H54 (cell line): ENCODE results near the gene WDR72.

Experiments used
- DNase-seq: peaks from one replicate; pipeline ENCODE4 v3.0.0; 2011; ENCODE audit warnings: low spot score, mixed read lengths; ENCODE audit not compliant: insufficient read length
- FAIRE-seq: peaks from 3 replicates; lab custom pipeline; 2011; peaks lifted over from hg19 to GRCh38; lab: Jason Lieb, UNC
- POLR2A ChIP-seq: IDR thresholded peaks from 2 replicates; pipeline ENCODE4 v1.6.1; 2011; ENCODE audit warnings: low read depth, mild to moderate bottlenecking, low read length

Gene WDR72

DNA sequence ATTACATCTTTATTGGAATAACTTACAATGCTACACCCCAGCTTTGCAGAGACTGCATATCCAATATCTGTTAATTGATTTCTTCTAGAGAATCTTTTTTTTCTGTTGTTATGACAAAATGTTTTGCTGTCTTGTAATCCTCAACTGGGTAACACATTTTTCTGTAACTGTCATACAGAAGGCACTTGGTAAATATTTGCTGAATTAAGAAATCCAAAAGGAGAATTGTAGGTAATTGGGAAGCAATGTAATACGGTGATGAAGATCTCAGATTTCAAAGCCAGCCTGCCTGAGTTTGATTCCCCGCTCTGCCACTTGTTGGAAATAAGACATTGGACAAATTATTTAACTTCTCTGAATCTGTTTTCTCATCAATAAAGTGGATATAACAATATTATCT is 169.1 kb downstream of the WDR72 start:
- DNase-seq (no peak), FAIRE-seq (no peak)
- TF ChIP-seq POLR2A = no peak

DNA sequence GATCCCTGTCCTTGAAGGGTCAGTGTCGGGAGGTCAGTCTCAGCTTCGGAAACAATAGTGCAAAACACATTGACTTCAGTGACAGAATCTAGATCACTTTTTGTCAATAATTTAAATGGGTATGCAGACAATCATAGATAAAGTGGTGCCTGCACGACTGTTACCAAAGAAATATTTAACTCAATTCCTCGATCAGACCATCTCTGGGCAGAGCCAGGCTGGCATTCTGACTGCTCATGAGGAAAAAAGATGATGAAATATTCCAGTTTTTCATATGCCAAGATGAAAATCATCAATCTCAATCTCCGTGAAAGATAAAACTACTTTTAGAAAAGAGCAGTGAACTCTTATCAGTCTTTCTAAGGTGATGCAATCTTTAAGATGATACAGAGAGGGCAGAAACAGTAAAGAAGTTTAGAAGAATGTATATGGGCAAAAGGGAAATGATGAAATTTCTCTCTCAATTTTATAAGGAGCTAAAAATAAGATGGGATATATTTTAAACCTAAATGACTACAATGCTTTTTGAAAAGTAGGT is 169.9 kb downstream of the WDR72 start:
- DNase-seq = no peak
- TF ChIP-seq POLR2A = no peak
- no peak for FAIRE-seq

DNA sequence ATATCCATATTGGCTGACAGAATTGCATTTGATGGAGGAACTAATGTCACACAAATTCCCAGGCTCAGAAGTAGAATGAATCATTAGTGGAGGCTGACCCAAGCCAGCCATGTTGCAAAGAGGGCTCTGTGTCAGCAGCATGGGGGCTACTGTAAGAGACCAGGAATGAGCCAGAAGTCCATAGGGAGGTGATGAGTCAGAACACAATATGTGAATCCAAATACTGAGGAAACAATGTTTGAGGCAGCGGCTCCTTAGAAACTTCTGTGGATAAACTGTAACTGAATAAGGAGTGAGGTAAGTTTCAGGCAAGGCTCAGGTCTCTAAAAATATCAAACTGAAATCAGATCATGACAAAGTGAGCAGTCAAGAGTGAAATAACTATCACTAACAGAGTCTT is 170.7 kb downstream of the WDR72 start:
- FAIRE-seq (no peak), DNase-seq (peak; percentile 2)
- TF ChIP-seq POLR2A = no peak

DNA sequence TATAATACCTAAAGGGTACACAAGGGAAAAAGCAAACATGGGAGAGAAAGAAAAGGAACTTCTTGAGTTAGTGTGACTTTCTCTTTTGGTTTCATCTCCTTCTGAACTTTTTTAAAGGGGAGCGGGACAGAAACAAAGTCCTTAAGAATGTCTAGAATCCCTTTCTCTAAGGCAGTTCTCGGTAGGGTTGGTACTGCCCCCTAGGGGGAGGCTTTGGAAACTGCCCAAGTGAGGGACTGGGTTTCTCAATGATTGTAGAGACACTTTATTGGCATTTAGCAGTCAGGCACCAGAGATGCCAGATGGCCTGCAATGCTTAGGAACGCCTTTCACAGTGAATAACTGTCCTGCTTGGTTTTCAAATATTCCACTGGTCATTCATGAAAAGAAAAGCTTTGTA is 172.7 kb downstream of the WDR72 start:
- no peak for TF ChIP-seq POLR2A
- no peak for DNase-seq
- no peak for FAIRE-seq

DNA sequence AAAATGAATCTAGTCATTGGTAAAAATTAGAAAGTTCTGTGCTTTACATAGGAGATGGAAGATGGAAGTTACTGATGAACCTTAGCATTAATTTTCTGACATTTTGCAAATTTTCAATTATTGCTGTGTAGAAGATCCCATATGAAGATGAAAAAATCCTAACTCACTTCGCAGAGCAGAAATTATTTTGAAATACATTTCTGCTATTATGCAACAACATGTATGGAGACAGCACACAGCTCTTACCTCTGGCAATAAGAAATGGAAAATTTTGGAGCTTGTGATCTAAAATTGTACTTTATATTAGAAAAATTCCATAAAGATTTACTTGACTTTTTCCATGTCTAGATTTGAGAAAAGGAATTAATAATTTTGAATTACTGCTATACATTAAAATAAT is 177.9 kb downstream of the WDR72 start:
- FAIRE-seq = no peak

DNA sequence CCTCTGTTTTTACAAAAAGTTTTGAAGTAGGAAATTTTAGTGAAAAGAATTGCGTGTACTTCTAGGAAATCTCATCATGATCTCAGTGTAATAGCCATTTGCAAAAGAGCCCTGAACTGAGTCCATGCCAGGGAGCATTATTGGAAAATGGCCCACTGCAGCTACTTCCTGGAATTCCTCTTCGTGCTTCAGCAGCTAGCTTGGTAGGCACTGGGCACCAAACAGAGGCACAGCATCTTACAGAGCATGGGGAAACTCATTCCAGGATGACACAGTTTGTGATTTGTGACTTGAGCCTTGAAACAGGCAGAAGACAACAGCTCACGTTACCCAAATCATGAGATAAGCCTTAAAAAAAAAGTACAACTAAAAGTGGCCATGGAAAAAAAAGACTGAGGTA is 179.1 kb downstream of the WDR72 start:
- FAIRE-seq (no peak), DNase-seq (no peak)
- no peak for TF ChIP-seq POLR2A

More for the DNA sequence above, 177.9 kb downstream of the WDR72 start:
- no peak for TF ChIP-seq POLR2A
- no peak for DNase-seq

DNA sequence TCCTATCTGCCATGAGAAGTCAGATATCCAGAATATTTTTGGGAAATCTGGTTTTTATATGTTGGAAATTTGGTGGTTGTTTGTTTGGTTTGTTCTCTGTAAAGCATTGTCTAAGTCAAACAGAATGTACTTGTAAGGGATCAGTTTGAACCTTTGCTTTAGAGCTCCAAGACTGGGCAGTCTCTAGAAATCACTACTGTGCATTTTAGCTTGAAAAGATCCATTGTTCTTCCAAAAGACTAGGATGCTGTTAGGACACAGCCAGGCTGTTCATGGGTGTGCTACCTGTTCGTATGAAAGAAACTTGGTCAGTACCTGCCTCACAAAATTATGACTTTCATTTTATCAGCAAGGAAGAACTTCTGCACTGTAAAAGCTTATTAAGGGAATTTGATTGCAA is 182.6 kb downstream of the WDR72 start:
- no peak for TF ChIP-seq POLR2A
- FAIRE-seq (no peak), DNase-seq (no peak)

DNA sequence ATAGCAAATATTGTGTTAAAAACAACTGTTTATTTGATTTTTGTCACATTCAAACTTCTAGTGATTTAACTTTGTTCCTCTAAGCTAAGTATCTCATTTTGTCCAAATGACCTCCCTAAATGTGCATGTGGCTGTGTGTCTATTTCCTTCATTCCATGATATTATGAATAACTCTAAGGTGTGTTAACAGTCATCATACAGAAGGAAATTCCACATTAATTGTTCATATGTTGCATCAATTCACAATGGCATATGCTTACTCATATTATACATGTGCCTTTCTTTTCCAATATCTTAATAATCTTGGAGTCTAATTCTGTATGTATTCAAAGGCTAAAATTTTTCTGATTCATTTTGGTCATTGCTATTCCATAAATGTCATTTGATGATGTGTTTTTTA is 186.4 kb downstream of the WDR72 start:
- DNase-seq (no peak), FAIRE-seq (no peak)
- no peak for TF ChIP-seq POLR2A

DNA sequence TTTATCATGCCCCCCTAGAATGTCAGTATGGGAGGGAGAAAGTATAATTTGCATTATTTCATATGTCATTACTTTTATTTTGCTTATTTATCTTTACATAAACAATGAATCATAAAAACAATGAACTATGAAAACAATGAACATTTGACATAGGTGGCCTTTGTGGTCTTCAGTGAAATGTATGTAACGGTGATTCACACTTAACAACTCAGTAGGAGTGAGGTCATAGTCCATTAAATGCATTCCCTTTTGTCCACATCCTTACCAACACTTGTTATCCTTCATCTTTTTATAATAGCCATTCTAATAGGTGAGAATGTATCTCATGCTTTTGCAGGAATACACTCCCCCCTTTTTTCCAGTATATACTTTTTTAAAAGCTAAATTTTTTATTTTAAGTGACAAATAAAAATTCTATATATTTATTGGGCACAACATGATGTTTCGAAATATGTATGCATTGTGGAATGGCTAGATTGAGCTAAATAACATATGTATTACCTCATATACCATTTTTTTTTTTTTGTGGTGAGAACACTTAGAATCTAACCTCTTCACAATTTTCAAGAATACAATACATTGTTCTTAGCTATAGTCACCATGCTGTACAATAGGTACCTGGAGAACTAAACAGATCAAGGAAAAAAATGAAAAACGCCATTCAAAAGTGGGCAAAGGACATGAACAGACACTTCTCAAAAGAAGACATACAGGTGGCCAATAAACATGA is 189.5 kb downstream of the WDR72 start:
- TF ChIP-seq POLR2A = no peak
- no peak for FAIRE-seq

DNA sequence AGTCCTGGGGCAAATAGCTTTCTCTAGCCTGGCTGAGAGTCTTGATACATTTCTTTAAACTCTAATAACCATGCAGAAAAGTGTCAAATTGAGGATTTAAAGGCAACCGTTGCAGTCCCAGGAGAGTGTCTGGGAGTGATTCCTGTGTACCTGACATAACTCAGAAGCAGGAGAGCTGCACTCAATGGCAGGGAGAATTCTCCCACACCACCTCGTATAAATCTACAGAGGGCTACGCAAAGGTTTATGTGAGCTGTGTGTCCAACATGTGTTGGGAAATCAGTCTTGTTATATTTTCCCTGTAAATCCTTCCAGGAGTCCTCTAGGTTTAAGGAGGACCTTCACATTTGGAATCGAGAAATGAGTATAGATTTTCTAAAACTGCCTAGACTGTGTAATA is 192.6 kb downstream of the WDR72 start:
- DNase-seq (no peak), FAIRE-seq (no peak)
- TF ChIP-seq POLR2A = no peak

More for the DNA sequence above, 189.5 kb downstream of the WDR72 start:
- DNase-seq = no peak

DNA sequence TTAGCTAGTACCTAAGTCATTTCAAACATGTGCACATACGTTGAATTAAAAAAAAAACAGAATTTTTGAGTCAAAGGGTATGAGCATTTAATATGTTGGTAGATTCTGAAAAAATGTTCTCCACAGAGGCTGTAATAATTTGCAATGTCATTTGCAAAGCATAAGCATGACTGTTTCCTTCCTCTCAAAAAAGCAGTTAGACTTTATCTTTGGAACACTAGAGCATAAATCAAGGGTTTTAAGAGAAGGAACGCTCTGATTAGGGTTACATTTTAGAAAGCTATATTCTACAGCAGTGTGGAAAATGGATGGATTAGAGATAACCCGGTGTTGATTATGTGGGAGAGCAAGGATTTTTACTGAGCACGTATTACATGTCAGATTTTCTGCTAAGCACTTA is 193.7 kb downstream of the WDR72 start:
- no peak for FAIRE-seq
- no peak for DNase-seq

DNA sequence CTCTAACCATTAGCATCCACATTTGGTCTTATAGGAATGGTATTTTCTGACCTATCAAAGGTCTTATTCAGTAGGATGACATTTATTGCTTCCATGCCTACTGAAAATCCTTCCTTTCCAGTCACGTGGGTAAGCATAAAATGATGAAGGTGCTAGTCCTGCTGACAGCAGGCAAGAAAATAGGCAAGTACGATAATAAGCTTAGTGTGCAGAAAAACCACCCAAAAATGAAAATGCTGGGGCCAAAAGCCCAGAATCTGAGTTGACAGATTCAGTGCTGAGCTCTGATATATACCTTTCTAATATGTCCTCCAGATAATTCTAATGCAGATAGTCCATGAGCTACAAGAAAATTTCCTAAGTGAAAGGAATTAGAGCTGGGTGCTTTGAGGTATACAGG is 194.8 kb downstream of the WDR72 start:
- no peak for DNase-seq
- TF ChIP-seq POLR2A = no peak
- no peak for FAIRE-seq

More for the DNA sequence above, 193.7 kb downstream of the WDR72 start:
- no peak for TF ChIP-seq POLR2A

DNA sequence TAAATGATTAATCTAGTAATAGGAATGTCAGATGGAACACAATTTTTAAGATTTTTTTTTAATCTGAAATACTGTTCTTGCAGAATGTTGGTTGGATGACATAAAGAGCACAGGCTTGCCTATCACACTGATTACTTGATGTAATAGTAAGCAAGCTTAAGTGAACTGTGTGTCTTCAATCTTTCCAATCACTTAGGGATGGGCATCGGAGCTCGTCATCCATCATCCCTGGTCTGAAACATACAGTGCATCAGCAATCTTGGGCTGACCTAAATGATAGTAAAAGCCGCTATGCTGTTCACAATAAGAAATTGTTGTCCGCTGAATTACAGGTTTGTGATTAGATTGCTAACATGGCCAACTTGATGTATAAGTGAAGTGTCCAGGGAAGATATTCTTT is 195.8 kb downstream of the WDR72 start:
- no peak for FAIRE-seq
- no peak for DNase-seq
- no peak for TF ChIP-seq POLR2A

DNA sequence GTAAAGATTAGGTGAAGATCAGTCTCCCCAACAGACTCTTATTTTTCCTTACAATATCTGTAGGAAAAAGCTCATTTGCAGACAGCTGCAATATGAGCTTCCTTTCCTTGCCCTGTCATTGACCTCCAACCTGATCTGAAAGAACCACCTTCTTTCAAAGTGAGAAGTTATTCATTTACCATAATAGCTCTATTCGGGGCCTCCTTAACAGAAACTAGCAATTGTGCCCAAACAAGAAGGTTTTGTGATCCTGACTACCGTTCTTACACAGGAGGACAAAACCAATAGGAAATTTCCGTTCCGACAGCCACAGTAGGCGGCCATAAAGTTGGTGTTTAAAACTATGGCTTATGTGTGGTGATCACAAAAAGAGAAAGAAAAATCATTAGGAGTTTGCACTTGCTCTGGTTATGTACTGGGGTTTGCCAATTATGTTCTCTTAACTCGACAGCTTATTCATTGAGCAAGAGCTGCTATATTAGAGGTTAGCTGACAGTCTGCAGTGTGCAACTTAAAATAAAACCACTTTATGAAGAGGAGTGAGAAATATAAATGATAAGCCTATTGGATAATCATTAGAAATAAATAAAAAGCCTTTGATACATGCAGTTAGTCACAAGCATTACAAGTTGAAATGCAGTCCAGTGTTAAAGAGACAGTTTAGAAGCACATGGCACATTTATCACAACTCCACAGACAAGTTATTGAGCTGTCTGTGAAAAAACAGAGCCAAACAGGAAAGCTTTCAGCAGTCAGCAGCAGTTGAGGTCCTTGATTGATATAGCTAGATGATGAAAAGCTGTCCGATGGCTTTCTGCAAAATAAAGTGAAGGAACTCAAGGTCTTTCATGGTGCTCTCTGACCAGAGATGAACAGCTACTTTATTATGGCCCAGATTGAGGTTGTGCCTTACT is 199.8 kb downstream of the WDR72 start:
- TF ChIP-seq POLR2A = no peak
- DNase-seq (no peak), FAIRE-seq (no peak)
